GM13977 (cell line): Measurements from ENCODE around the gene CCNT2.

Experiments used
- DNase-seq: peaks from one replicate; pipeline ENCODE4 v3.0.0; 2012; ENCODE audit warnings: low spot score
- CTCF ChIP-seq: IDR thresholded peaks from 2 replicates; pipeline ENCODE4 v1.5.1; 2012; ENCODE audit warnings: mild to moderate bottlenecking, control low read depth; ENCODE audit not compliant: insufficient read depth; ENCODE audit errors: extremely low read depth, missing control alignments
- in situ Hi-C: fragments of 300-500 bp; cut with MboI; formaldehyde crosslinking; loops from one replicate; pipeline ENCODE4 v1.12.0; 2022; ENCODE audit warnings: low sequenced_read_pairs, low pct_unique_long_range_greater_than_20kb, mixed read lengths, inconsistent platforms; ENCODE audit not compliant: unreplicated experiment

CCNT2 gene

GRCh38 chr2:134934150-134934549, 15.5 kb downstream of the CCNT2 start:
- DNase-seq, result no peak
- TF ChIP-seq CTCF, result no peak
- in situ Hi-C loops, result no loop called here

- TF ChIP-seq CTCF, result no peak
- no peak for DNase-seq
Observed at GRCh38 chr2:134934641-134935040, 16.0 kb downstream of the CCNT2 start.

GRCh38 chr2:134936691-134937090, 18.1 kb downstream of the CCNT2 start:
- no peak for DNase-seq
- no peak for TF ChIP-seq CTCF
- in situ Hi-C loops, result no loop called here

More at GRCh38 chr2:134934641-134935040, 16.0 kb downstream of the CCNT2 start:
- in situ Hi-C loops, result no loop called here

DNA sequence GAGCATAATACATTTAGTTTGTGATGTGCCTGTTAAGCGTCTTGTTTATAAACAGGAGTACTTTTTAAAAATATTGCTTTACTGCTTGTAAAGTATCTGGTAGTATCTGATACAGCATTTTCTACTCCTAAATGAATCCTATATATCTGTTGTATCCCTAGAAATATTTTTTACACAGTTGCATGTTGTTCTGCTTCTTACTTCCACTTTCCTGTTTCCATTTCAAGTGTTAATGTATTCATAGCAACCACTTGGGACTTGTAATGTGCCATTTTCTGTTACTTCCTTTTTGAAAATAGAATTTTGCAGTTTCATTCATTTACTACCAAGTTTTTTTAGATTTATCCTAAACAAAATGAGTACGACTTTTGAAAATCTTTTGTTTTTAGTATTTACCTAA, 24.9 kb downstream of the CCNT2 start:
- DNase-seq, result peak; percentile 12
- no peak for TF ChIP-seq CTCF
- in situ Hi-C loops, result no loop called here

DNA sequence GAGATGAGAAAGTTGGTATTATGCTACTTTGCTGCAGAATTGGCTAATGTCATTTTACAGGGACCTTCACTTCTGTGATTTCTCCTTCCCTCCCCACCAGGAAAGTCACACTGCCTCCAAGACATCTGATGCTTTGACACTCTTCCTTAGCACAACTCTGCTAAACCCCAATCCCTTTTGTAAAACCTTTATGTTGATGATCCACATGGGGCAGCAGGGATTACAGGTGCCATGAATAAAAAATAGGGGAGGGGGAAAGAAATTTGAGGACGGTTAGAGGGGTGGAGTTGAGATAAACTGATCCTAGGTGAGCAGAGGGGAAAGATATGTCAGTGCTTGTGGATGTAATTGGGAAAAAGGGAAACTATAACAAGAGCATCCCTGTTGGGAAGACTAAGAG, 26.4 kb downstream of the CCNT2 start:
- no peak for DNase-seq
- in situ Hi-C loops, result no loop called here
- no peak for TF ChIP-seq CTCF

DNA sequence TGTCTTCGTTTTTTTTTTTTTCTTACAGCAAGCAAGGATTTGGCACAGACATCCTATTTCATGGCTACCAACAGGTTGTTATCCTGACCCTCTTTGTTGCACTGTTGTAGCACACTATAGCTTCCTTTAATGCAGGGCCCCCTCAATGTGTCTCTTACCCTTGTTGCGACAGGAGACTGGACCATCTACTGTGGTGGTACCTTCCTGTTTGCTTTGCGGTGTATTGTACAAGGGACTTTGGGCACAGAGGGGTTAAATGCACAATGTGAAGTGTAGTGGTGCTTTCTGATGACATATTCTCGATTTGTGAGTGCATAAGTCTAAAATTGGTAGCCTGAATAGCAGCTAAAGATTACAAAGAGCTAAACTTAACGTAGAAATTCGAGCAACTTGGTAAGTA, 27.5 kb downstream of the CCNT2 start:
- in situ Hi-C loops, result no loop called here
- no peak for DNase-seq
- no peak for TF ChIP-seq CTCF
